ENCODE data around the gene ERICH6.
A peak's percentile ranks its signal among the peaks of the same experiment; 100 is the strongest.
"Not testable (repeated sequence)": the region's sequence is repeated elsewhere in the genome, so short reads cannot be mapped to it uniquely, and the experiment has no call there.

ERICH6 gene

GRCh38 chr3:150681057-150681456 lies 22.7 kb downstream of the ERICH6 start:
- peak; percentile 1 for DNase-seq

- DNase-seq: no peak
Observed at GRCh38 chr3:150680562-150680961, 23.2 kb downstream of the ERICH6 start.

GRCh38 chr3:150675587-150675986 lies 28.1 kb downstream of the ERICH6 start:
- no peak for DNase-seq

- no peak for DNase-seq
Observed at GRCh38 chr3:150673966-150674365, 29.8 kb downstream of the ERICH6 start.

GRCh38 chr3:150666167-150666566 lies 37.6 kb downstream of the ERICH6 start:
- no peak for DNase-seq

GRCh38 chr3:150663461-150663860 lies 40.3 kb downstream of the ERICH6 start:
- no peak for DNase-seq

GRCh38 chr3:150662410-150663200 lies 41.1 kb downstream of the ERICH6 start:
- peak; percentile 2 for DNase-seq

GRCh38 chr3:150656316-150656715 lies 47.4 kb downstream of the ERICH6 start:
- no peak for DNase-seq

- DNase-seq: no peak
Observed at GRCh38 chr3:150653110-150653561, 50.6 kb downstream of the ERICH6 start.

- DNase-seq: no peak
Observed at GRCh38 chr3:150640256-150640655, 63.5 kb downstream of the ERICH6 start.

GRCh38 chr3:150639262-150639661 lies 64.5 kb downstream of the ERICH6 start:
- no peak for DNase-seq

GRCh38 chr3:150636258-150636657 lies 67.5 kb downstream of the ERICH6 start:
- DNase-seq: no peak

GRCh38 chr3:150635526-150635925 lies 68.2 kb downstream of the ERICH6 start:
- no peak for DNase-seq

- no peak for DNase-seq
Observed at GRCh38 chr3:150635076-150635475, 68.6 kb downstream of the ERICH6 start.

- no peak for DNase-seq
Observed at GRCh38 chr3:150631515-150632221, 72.1 kb downstream of the ERICH6 start.

- no peak for DNase-seq
Observed at GRCh38 chr3:150627557-150627956, 76.2 kb downstream of the ERICH6 start.

GRCh38 chr3:150626148-150626930 lies 77.4 kb downstream of the ERICH6 start:
- DNase-seq: no peak

GRCh38 chr3:150623945-150624344 lies 79.8 kb downstream of the ERICH6 start:
- no peak for DNase-seq

- DNase-seq: not testable (repeated sequence)
Observed at GRCh38 chr3:150622955-150623354, 80.8 kb downstream of the ERICH6 start.

GRCh38 chr3:150620002-150620689 lies 83.6 kb downstream of the ERICH6 start:
- no peak for DNase-seq

GRCh38 chr3:150613709-150614480 lies 89.8 kb downstream of the ERICH6 start:
- DNase-seq: no peak

GRCh38 chr3:150613034-150613433 lies 90.7 kb downstream of the ERICH6 start:
- DNase-seq: no peak
